Right atrium auricular region (tissue), 2 donors: ENCODE measurements around the gene MSANTD4. TPM values are rescaled to one million over a fixed set of nuclear protein-coding genes. Genes with fewer than 3 reads are reported as not detected.

Experiments
- DNase-seq: peaks from one replicate; pipeline ENCODE4 v3.0.0-alpha.2; 2019; ENCODE audit warnings: low spot score
- H3K27ac ChIP-seq, 2 donors: fragments of 200-600 bp; sonication (generic); 1 replicate in 1 of 2; 2 replicates in 1 of 2; pipeline ENCODE4 v1.5.1; 2016 to 2019
- H3K27me3 ChIP-seq, 2 donors: fragments of 200-600 bp; sonication (generic); one replicate each; pipeline versions ENCODE4 v1.5.1 to v1.6.0; 2017 to 2019
- H3K36me3 ChIP-seq: fragments of 200-600 bp; sonication (generic); one replicate; pipeline ENCODE4 v1.5.1; 2016
- H3K4me1 ChIP-seq, 2 donors: fragments of 200-600 bp; sonication (generic); one replicate each; pipeline versions ENCODE4 v1.5.1 to v1.6.0; 2017 to 2019
- H3K4me3 ChIP-seq, 2 donors: fragments of 200-600 bp; sonication (generic); 1 replicate in 1 of 2; 2 replicates in 1 of 2; pipeline ENCODE4 v1.5.1; 2017 to 2019; ENCODE audit warnings: mild to moderate bottlenecking in 1 of 2, moderate library complexity in 1 of 2
- H3K9me3 ChIP-seq, 2 donors: fragments of 200-600 bp; sonication (generic); one replicate each; pipeline ENCODE4 v1.5.1; 2019
- CTCF ChIP-seq, 2 donors: fragments of 200-600 bp; sonication (generic); IDR thresholded peaks; one replicate each; pipeline ENCODE4 v1.5.1; 2019; ENCODE audit warnings: antibody characterized with exemption in 2 of 2
- total RNA-seq, 2 donors: library from RNA; depleted of rRNA; stranded (reverse); fragments of >200 nt; gene quantifications; one replicate each; pipeline ENCODE4 v1.1.0, GENCODE V29; 2016

Gene MSANTD4
- total RNA-seq, 2 donors from 2014 or later: 17.8 to 21.5 TPM

- Histone ChIP-seq H3K9me3 (no peaks in the 10 kb centered on the region), H3K36me3 (no peaks in the 10 kb centered on the region), H3K4me3 (no peak overlapping the region), H3K27me3 (no peaks in the 10 kb centered on the region), H3K27ac (no peak overlapping the region), H3K4me1 (no peaks in the 10 kb centered on the region)
- no peak for TF ChIP-seq CTCF (IDR thresholded peaks at IDR 0.05)
- DNase-seq: no peak
Observed at GRCh38 chr11:106032861-106033260, 10.8 kb upstream of the MSANTD4 start.

GRCh38 chr11:106031936-106032335 is 9.9 kb upstream of the MSANTD4 start:
- H3K4me3 ChIP-seq: no peak overlapping the region
- no peaks in the 10 kb centered on the region for H3K4me1 ChIP-seq
- H3K27ac ChIP-seq: no peak overlapping the region
- H3K9me3 ChIP-seq: no peaks in the 10 kb centered on the region
- no peaks in the 10 kb centered on the region for H3K27me3 ChIP-seq
- TF ChIP-seq CTCF (IDR thresholded peaks at IDR 0.05): no peak
- no peaks in the 10 kb centered on the region for H3K36me3 ChIP-seq
- no peak for DNase-seq

GRCh38 chr11:106031202-106031810 is 9.3 kb upstream of the MSANTD4 start:
- Histone ChIP-seq H3K4me3 (no peak overlapping the region), H3K27ac (no peak overlapping the region), H3K4me1 (no peaks in the 10 kb centered on the region), H3K36me3 (no peaks in the 10 kb centered on the region), H3K9me3 (no peaks in the 10 kb centered on the region), H3K27me3 (no peaks in the 10 kb centered on the region)
- no peak for TF ChIP-seq CTCF (IDR thresholded peaks at IDR 0.05)
- DNase-seq: no peak

- Histone ChIP-seq H3K4me3 (no peak overlapping the region), H3K9me3 (no peaks in the 10 kb centered on the region), H3K36me3 (no peaks in the 10 kb centered on the region), H3K4me1 (no peaks in the 10 kb centered on the region), H3K27me3 (no peaks in the 10 kb centered on the region), H3K27ac (no peak overlapping the region)
- DNase-seq: no peak
- TF ChIP-seq CTCF (IDR thresholded peaks at IDR 0.05): no peak
Observed at GRCh38 chr11:106030609-106031008, 8.6 kb upstream of the MSANTD4 start.

- TF ChIP-seq CTCF (IDR thresholded peaks at IDR 0.05): no peak
- H3K4me1 ChIP-seq: peaks cover 0 to 32% of the 10 kb centered on the region in 2 donors
- no peaks in the 10 kb centered on the region for H3K9me3 ChIP-seq
- H3K4me3 ChIP-seq: peak overlapping the region; percentile 74 to 75
- no peak for DNase-seq
- no peaks in the 10 kb centered on the region for H3K27me3 ChIP-seq
- H3K27ac ChIP-seq: peak overlapping the region; percentile 58 to 67
- no peaks in the 10 kb centered on the region for H3K36me3 ChIP-seq
Observed at GRCh38 chr11:106022795-106023275, 795 bp upstream of the MSANTD4 start.
